Erythroblast (primary cell): ENCODE data around the gene SMARCD3.

Source experiments
- GATA1 ChIP-seq: IDR thresholded peaks from 2 replicates; pipeline ENCODE4 v1.6.1; 2011; ENCODE audit warnings: low read depth, mild to moderate bottlenecking, control low read depth, low read length, moderate library complexity
- POLR2A ChIP-seq: IDR thresholded peaks from 2 replicates; pipeline ENCODE4 v1.6.1; 2011; ENCODE audit warnings: mild to moderate bottlenecking, low read length

- TF ChIP-seq POLR2A (no peak), GATA1 (no peak)
These were observed 19.2 kb downstream of the SMARCD3 start for GRCh38 chr7:151229249-151229648.
